Large intestine (tissue), 3 donors: ENCODE results near the gene NDUFA7. TPM values are rescaled to one million over a fixed set of nuclear protein-coding genes. Genes with fewer than 3 reads are reported as not detected.

Source experiments
- DNase-seq, 2 donors: peaks; one replicate each; pipeline versions ENCODE4 v3.0.0 to v3.0.0-alpha.2; 2013
- H3K27ac ChIP-seq: one replicate; pipeline ENCODE4 v1.5.1; 2013; ENCODE audit warnings: low read length
- H3K27me3 ChIP-seq: 2 replicates; pipeline ENCODE4 v1.6.1; 2013; ENCODE audit warnings: low read length; ENCODE audit not compliant: control insufficient read depth, insufficient read depth
- H3K36me3 ChIP-seq: 2 replicates; pipeline ENCODE4 v1.6.1; 2013; ENCODE audit warnings: low read length; ENCODE audit not compliant: control insufficient read depth, insufficient read depth
- H3K4me1 ChIP-seq: one replicate; pipeline ENCODE4 v1.6.1; 2013; ENCODE audit warnings: low read length; ENCODE audit not compliant: control insufficient read depth, insufficient read depth
- H3K4me3 ChIP-seq: one replicate; pipeline ENCODE4 v1.5.1; 2013; ENCODE audit warnings: low read length
- H3K9me3 ChIP-seq: one replicate; pipeline ENCODE4 v1.6.1; 2013; ENCODE audit warnings: mild to moderate bottlenecking, low read depth, low read length, moderate library complexity; ENCODE audit not compliant: control insufficient read depth
- WGBS: methylation state at CpG from one replicate; pipeline ENCODE4 v1.1.5; 2013; ENCODE audit warnings: low lambda C conversion rate; ENCODE audit not compliant: insufficient coverage; 5-methylcytosine and 5-hydroxymethylcytosine counted together
- polyA plus RNA-seq: library from polyadenylated mRNA; unstranded; fragments of 120-200 nt; gene quantifications from one replicate; pipeline ENCODE4 v1.2.1, GENCODE V29; 2013

Gene NDUFA7
- polyA plus RNA-seq, 1 donor = 69.6 TPM

DNA sequence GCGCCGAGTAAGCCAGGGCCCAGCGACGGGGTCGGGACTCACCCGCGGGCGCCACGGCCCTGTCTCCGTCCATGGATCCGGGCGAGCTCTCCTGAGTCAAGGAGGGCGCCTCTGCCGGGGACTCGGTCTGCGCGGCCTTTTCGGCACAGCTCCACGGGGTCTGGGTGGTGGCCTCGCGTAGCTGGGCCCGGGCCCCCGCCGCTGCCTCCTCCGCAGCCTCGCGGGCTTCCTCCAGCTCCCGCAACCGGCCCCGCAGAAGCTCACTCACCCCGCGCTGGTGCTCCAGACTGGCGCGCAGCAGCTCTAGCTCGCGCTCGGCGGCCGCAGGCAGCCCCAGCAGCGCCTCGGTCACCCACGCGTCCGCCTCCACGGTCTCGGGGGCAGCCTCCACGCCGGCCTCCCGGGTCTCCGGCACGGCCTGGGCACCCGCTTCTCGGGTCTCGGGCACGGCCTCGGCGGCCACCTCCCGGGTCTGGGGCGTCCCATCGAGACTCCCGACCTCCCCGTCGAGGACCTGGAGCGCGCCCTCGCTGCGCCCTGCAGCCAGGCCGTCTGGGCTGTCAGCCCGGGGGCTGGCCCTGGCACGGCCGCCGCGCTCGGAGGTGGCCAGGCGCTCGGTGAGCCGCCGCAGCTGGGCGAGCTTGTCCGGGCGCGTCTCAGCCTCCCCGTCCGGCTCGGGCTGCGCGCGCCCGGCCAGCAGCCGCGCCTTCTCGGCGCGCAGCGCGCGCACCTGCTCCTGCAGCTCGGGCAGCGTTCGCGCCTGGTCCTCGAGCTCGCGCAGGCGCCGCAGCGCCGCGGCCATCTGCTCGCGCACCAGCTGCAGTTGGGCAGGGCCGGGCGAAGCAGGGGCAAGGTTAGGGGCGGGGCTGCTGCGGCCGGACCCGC, 13.5 kb upstream of the NDUFA7 start:
- Histone ChIP-seq H3K4me1 (no peaks in the 10 kb centered on the region), H3K27me3 (peaks cover 55% of the 10 kb centered on the region), H3K4me3 (no peak overlapping the region), H3K9me3 (peaks cover 11% of the 10 kb centered on the region), H3K27ac (no peak overlapping the region), H3K36me3 (no peaks in the 10 kb centered on the region)
- no CpG with 5 or more reads among the region's 117 CpGs for WGBS
- DNase-seq = peak; percentile 66 to 77

DNA sequence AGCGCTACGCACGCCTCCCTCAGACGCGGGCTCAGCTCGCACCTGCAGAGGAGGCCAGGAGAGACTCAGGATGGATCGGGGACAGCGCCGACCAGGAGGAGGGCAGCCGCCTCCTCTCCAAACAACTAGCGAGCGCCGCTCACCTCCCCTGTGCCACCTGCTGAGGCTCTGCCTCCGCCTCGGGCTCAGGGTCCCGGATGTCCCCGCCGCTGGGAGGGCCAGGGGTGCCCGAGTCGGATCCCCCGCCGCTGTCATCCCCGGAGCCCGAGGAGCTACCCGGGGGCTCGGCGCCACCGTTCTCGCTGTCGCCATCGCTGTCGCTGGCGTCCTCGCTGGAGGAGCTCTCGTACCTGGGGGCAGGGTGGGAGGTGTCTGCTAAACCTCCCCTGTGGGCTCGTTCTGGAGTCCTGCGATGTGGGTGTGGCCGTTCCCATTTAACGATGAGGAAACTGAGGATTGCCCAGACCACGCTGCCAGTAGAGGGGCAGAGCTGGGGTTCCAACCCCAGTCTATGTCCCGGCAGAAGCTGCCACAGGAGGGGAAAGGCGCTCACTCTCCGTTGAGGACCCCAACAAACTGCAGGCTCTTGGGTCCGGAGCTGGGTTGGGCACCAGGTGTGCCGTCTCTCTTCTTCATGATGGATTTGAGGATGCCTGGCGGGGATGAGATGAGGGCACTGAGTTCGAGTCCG, 12.7 kb upstream of the NDUFA7 start:
- Histone ChIP-seq H3K4me3 (no peak overlapping the region), H3K9me3 (peaks cover 11% of the 10 kb centered on the region), H3K27me3 (peaks cover 52% of the 10 kb centered on the region), H3K27ac (no peak overlapping the region), H3K4me1 (no peaks in the 10 kb centered on the region), H3K36me3 (no peaks in the 10 kb centered on the region)
- WGBS = no CpG with 5 or more reads among the region's 48 CpGs
- DNase-seq = no peak

DNA sequence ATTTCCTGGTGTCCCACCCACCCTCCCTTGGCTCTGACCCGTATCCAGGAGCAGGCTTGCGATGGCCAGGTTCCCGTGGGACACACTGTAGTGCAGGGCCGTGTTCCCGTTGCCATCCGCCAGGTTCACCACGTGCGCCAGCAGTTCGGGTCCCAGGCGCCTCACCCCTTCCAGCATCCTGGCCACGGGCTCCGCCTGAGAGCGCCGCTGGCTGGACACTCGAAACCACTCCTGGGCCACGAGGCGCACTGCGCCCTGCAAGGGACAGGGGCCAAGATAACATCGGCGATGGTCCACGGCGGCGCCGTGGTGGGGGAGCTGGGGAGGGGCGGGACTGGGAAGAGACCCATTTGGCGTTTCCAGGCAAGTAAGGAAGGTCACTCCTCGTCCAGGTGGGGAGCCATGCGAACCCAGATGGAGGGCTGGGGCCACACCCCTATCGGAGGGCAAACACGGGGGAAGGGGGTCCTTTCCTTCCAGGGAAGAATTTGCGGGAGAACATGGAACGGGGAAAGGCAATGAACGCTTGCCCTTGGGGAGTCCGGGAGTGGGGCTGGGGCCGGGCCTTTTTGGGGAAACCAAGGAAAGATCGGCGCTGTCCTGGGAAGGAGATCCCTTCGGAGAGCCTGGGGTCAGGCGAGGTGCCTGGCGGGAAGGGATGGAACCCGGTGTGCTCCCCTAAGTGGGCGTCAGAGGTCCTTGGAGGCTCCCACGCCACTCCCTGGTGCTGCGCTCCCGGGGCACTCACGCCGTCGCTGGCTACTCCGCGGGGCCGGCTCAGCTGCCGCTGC, 12.0 kb upstream of the NDUFA7 start:
- peaks cover 11% of the 10 kb centered on the region for H3K9me3 ChIP-seq
- WGBS = no CpG with 5 or more reads among the region's 52 CpGs
- DNase-seq = no peak
- no peak overlapping the region for H3K4me3 ChIP-seq
- H3K4me1 ChIP-seq = no peaks in the 10 kb centered on the region
- H3K27ac ChIP-seq = no peak overlapping the region
- H3K36me3 ChIP-seq = no peaks in the 10 kb centered on the region
- peaks cover 57% of the 10 kb centered on the region for H3K27me3 ChIP-seq

DNA sequence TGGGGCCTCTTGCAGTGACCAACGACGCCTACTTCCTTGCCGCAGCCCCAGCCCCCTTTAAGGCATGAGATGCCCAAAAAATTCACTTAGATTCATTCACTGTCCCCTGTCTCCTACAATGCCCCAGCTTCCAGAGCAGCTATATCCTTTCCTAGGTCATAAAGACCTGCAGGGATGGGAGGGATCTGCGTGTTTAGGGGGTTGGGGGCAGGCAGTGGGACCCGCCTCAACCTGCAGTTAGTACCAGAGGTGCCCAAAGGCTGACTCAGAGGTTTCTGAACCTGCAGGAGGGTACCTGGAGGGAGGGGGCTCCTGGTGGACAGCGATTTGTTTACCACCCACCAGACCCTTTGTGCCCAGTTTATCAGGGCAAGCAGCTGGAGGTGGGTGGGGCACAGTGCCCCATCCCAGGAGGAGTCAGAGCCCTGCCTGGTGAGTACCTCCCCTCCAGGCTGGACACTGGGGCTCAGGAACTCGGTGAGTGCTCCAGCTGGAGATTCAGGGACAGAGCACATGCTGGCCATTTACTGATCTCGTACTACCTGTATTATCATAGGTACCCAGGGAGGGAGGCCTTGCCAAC, 10.2 kb upstream of the NDUFA7 start:
- no peak for DNase-seq
- no CpG with 5 or more reads among the region's 8 CpGs for WGBS

DNA sequence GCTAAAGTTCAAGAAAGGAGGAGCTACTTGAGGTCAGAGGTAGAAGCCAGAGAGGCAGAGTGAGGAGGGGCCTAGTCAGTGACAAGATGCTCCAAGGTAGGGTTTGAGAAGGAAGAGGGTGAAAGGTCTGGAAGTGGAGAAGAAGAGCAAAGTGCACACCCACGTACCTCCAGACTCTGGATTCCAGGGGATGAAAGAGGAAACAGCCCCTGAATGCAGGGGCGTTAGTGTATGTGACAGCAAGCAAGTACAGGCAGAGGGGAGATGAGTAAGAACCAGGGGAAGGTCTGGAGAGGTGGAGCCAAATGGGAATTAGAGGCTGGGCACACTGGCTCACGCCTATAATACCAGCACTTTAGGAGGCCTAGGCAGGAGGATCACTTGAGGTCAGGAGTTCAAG, 8.8 kb upstream of the NDUFA7 start:
- Histone ChIP-seq H3K4me1 (no peaks in the 10 kb centered on the region), H3K4me3 (no peak overlapping the region), H3K27me3 (peaks cover 46% of the 10 kb centered on the region), H3K36me3 (no peaks in the 10 kb centered on the region), H3K9me3 (peaks cover 6% of the 10 kb centered on the region), H3K27ac (no peak overlapping the region)
- no CpG with 5 or more reads among the region's 3 CpGs for WGBS
- no peak for DNase-seq

More for the DNA sequence above, 10.2 kb upstream of the NDUFA7 start:
- Histone ChIP-seq H3K4me3 (no peak overlapping the region), H3K36me3 (no peaks in the 10 kb centered on the region), H3K27me3 (peaks cover 55% of the 10 kb centered on the region), H3K4me1 (no peaks in the 10 kb centered on the region), H3K27ac (no peak overlapping the region), H3K9me3 (peaks cover 11% of the 10 kb centered on the region)

DNA sequence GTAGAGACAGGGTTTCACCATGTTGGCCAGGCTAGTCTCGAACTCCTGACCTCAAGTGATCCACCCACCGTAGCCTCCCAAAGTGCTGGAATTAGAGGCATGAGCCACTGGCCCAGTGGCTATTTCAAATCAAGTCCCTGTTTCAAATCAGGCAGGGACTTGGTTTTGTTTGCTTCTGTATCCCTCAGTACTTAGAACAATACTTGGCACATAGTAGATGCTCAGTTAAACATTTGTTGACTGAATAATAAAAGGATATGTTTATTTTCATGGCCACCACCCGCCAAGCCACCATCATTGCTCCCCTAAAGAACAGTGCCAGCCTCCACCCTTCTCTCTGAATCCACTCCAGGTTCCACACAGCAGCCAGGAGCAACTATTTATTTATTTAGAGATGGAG, 4.3 kb upstream of the NDUFA7 start:
- whole genome bisulfite sequencing = no CpG with 5 or more reads among the region's 3 CpGs
- peaks cover 3% of the 10 kb centered on the region for H3K4me1 ChIP-seq
- DNase-seq = no peak
- no peaks in the 10 kb centered on the region for H3K9me3 ChIP-seq
- peaks cover 13% of the 10 kb centered on the region for H3K27me3 ChIP-seq
- H3K4me3 ChIP-seq = no peak overlapping the region
- H3K36me3 ChIP-seq = peaks cover 23% of the 10 kb centered on the region
- no peak overlapping the region for H3K27ac ChIP-seq

DNA sequence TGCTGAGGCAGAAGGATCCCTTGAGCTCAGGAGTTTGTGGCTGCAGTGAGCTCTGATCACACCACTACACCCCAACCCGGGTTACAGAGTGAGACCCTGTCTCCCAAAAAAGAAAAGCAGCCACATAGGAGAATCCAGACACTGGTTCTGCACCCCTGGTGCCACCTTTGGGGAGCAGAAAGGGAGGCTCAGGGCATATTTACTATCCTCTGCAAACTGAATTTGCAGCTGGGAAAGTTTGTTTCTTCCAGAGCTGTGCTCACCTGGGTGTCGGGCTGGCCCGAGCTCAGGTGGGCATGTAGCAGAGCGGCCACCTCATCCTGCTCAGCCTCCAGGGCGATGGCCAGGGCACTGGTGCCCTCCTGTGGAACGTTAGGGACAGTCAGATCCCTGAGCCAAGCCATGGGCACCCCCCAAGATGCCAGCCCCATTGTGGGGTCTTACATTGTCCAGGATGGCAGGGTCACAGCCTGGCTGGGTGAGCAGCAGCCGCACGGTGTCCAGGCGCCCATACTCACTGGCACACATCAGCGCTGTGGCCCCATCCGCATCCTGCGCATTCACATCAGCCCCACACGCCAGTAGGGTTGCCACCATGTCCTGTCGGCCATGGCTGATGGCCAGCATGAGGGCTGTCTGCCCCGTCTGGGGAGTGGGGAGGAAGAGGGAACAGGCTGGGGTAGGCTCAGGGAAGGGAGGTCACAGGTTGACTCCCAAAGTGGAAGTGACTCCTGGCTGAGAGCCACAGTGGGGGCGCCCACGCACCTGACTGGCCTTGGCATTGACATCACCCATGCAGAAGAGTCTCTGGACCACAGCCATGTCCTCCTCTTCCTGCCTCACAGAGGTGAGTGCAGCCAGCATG, 3.2 kb upstream of the NDUFA7 start:
- no peak for DNase-seq
- H3K4me1 ChIP-seq = peaks cover 12% of the 10 kb centered on the region
- H3K4me3 ChIP-seq = no peak overlapping the region
- no peaks in the 10 kb centered on the region for H3K9me3 ChIP-seq
- H3K27ac ChIP-seq = no peak overlapping the region
- H3K27me3 ChIP-seq = peaks cover 13% of the 10 kb centered on the region
- no CpG with 5 or more reads among the region's 17 CpGs for WGBS
- H3K36me3 ChIP-seq = peaks cover 23% of the 10 kb centered on the region

DNA sequence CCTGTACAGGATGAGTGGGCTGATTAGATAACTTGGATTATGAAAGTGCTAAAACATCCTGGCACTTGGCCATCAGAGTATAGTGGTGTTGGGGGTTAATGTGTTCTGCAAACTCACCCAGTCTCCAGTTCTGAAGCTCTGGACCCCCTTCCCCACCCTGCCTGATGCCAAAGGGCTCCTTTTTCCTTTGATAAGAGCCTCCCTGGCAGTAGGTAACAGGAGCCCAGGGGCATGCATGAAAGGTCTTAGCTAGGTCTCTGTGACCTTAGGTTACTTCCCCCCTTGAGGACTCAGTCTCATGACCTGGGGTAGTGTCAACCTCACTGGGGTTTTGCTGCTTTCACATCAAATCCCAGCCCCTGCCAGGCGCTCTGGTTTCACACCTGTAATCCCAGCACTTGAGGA, 2.6 kb upstream of the NDUFA7 start:
- no peaks in the 10 kb centered on the region for H3K9me3 ChIP-seq
- WGBS = 100% methylated on average over 1 of the region's 1 CpG
- peaks cover 12% of the 10 kb centered on the region for H3K4me1 ChIP-seq
- peaks cover 13% of the 10 kb centered on the region for H3K27me3 ChIP-seq
- H3K36me3 ChIP-seq = peaks cover 23% of the 10 kb centered on the region
- no peak overlapping the region for H3K27ac ChIP-seq
- no peak for DNase-seq
- H3K4me3 ChIP-seq = no peak overlapping the region

DNA sequence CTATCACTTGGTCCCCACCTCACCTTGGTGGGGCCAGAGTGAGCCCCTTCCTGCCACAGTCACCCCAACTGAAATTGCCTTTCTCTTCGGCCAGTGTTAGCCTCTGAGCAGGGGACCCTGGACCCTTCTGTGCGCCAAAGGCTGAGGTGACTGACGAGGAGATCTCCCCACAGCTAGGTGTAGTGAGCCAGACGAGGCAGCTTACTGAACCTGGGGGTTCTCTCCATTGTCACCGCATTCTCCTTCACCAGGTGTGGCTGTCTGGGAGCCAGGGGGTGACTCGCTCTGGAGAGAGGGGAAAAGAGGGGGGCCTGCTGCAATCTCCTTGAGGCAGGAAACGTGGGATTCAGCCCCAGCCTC, 1.4 kb upstream of the NDUFA7 start:
- Histone ChIP-seq H3K27ac (no peak overlapping the region), H3K4me3 (peak overlapping the region; percentile 83), H3K4me1 (peaks cover 12% of the 10 kb centered on the region), H3K9me3 (no peaks in the 10 kb centered on the region), H3K36me3 (peaks cover 23% of the 10 kb centered on the region), H3K27me3 (peaks cover 5% of the 10 kb centered on the region)
- DNase-seq = no peak
- no CpG with 5 or more reads among the region's 7 CpGs for WGBS
